HG03045 (cell line): ENCODE measurements around the gene ZCRB1.
"Not testable (repeated sequence)": the region's sequence is repeated elsewhere in the genome, so short reads cannot be mapped to it uniquely, and the experiment has no call there.

Source experiments
- ATAC-seq: cut with Tn5 transposase; IDR thresholded peaks from one replicate; pipeline ENCODE4 v1.9.1; 2021; ENCODE audit warnings: mild to moderate bottlenecking, moderate library complexity; ENCODE audit not compliant: unreplicated experiment

Gene ZCRB1, protein sequence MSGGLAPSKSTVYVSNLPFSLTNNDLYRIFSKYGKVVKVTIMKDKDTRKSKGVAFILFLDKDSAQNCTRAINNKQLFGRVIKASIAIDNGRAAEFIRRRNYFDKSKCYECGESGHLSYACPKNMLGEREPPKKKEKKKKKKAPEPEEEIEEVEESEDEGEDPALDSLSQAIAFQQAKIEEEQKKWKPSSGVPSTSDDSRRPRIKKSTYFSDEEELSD

DNA sequence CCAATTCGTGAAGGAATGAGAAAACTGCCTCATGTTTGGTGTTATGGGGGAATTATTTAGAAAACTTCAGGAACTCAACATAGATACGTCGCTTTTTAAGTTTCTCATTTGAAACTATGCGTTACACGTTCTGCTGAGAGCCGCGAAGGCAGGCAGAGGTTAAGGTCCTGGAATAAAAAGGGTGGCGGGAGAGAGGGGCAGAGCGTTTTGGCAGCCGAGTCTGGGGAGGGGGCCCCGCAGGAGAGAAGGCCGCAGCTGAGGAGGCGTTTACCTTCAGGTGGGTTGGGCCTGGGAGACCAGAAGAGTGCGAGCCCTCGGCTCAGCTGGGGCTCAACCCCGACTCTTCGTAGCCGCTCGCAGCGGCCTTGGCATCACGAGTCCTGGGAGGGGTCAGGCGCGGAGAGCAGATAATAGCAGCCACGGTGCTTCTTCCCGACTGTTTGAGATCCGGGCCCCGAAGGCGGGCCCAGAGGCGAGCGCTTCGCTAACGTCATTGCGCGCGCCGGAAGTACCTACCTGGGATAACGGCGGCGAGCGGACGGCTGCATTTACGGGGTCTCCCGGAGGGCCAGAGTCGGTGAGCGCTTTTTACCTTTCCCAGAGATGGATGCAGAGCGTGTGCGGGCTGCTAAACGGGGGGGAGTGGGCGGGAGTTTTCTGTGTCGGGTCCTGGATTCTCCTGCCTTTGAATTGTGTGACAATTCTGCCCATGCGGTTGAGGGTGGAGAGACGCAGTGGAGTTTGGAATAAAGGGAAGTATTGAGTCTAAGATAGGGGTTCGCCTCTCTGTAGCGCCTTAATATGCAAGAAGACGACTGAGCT lies at the start of gene ZCRB1, which contains the start of gene PPHLN1:
TSS of gene ZCRB1 (minus strand) at position 442 of the 822 bp plus-strand sequence. CDS start 1,992 bp downstream, outside the sequence.
TSS of gene PPHLN1 (plus strand) at position 515 of the 822 bp plus-strand sequence. CDS start 9,736 bp downstream, outside the sequence.
- peak; percentile 97 for ATAC-seq

DNA sequence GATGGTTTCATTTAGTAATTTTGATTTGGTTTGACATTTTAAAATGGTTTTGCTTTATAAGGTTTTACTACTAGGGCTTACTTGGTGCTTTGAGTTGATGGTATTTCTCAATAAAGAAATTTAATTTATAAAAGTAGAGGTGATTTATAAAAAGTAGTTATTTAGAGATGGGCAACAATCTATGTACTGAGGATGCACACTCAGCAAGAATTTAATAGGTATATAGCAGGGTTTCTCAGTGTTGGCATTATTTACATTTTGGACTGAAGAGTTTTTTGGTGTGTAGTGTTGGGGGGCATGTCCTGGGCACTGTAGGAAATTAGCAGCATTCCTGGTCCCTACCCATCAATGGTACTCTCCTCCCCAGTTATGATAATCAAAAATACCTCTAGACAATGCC lies 47.8 kb upstream of the ZCRB1 start:
- ATAC-seq, result no peak

DNA sequence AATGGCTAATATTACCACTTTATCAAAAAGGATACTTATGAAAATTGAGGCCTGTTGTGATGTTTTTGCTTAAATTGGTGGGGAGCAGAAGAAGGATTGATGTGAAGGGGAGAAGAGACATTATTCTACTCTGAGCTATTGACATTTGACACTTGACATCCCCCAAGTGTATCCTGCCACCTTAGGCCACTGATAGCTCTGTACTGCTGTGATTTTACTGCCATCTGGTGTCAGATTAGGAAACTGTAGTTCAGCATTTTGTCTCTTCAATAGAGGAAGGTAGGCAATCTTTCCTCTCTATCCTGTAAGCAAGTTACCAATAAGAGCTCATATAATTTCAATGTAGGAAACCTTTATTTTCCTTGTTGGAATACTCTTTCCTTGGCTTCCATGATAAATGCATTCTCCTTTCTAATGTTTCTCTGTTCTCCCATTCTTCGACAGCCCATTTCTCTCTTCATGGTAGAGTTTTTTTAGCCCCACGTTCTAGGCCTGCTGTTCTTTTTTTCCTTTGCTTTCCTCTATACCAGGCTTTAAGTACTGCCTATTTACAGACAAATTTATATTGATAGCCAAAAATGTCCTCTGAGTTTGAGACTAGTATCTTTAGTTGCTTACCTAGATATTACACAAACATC lies 46.4 kb upstream of the ZCRB1 start:
- peak; percentile 82 for ATAC-seq

DNA sequence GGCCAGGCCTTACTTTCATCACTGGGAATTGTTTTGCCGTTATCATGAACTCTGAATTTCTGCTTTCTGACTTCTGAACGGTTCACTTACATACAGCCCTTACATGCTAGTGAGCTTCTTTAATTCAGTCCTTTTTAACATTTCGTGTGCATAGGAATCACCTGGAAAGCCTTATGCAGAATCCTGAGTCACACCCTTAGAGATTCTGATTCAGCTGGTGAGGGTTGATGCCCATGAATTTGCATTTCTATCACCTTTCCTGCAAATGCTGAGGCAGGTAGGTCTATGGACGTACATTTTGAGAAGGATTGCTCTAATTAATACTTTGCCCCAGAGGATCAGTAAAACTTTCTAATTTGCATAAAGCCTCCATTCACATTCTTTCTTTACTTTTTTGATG lies 44.1 kb upstream of the ZCRB1 start:
- no peak for ATAC-seq

GRCh38 chr12:42365486-42365885 lies 39.6 kb upstream of the ZCRB1 start:
- no peak for ATAC-seq

GRCh38 chr12:42364692-42365091 lies 38.8 kb upstream of the ZCRB1 start:
- no peak for ATAC-seq

DNA sequence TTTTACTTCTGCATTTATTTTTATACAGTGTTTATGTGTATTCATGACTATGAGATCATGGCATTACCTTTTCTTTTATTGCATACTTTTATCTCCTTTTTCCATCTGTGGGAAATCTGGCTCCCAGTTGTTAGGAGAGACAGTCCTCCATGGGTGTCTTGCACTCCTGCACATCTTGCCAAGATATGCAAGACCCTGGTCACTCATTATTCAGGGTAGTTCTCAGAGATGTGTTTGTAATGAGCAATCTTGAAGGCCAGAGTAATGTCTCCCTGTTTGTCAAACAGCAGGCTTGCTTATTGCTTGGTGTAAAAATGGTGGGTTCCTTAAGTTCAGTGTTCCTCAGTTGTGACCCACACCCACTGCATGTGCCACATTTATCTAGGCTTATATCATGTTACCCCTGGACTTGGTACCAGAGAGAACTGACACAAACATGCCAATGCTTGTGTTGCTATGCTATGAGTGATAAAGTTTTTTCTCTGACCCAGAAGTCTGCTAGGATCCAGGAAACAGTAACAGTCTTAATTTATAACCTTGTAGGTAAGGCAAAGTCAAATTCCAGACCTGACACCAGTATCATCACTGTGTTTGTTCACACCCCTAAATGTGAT lies 36.9 kb upstream of the ZCRB1 start:
- ATAC-seq, result no peak

GRCh38 chr12:42361909-42362646 lies 36.2 kb upstream of the ZCRB1 start:
- ATAC-seq, result no peak

GRCh38 chr12:42360747-42361403 lies 35.0 kb upstream of the ZCRB1 start:
- no peak for ATAC-seq

DNA sequence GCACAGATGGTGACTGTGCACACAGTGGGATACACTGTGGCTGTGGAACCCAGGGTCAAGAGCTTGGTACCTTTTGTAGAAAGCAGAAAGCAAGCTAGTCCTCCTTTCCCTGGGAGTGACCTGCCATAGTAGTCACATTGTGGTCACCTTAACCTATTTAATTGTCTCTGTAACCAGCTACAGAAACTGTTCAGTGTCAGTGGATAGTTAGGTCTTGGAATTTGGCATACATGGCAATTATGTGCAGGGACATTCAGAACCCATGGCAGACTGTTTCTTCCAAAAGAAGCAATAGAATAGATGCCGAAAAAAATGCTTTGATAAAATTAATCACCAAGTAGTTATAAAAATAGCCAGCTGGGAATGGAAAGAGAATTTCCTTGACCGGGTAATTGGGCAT lies 30.4 kb upstream of the ZCRB1 start:
- no peak for ATAC-seq

- ATAC-seq, result not testable (repeated sequence)
Observed at GRCh38 chr12:42350021-42350407, 24.1 kb upstream of the ZCRB1 start.

DNA sequence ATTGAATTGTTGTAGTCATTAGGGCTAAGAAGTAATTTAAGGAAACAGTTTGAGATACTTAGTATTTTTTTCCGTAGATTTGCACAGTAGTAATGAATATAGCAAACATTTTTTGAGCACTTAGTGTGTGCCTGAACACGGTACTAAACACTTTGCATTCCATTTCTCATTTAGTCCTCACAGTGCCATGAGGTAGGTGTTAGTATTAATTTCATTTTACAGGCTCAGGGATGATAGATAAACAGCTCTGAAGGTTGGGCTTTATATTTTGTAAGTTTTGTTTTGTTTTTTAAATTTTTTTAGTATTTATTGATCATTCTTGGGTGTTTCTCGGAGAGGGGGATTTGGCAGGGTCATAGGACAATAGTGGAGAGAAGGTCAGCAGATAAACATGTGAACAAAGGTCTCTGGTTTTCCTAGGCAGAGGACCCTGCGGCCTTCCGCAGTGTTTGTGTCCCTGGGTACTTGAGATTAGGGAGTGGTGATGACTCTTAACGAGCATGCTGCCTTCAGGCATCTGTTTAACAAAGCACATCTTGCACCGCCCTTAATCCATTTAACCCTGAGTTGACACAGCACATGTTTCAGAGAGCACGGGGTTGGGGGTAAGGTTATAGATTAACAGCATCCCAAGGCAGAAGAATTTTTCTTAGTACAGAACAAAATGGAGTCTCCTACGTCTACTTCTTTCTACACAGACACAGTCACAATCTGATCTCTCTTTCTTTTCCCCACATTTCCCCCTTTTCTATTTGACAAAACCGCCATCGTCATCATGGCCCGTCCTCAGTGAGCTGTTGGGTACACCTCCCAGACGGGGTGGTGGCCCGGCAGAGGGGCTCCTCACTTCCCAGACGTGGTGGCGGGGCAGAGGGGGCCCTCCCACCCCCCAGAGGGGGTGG lies 23.5 kb upstream of the ZCRB1 start:
- not testable (repeated sequence) for ATAC-seq

- ATAC-seq, result no peak
Observed at GRCh38 chr12:42346403-42347002, 20.6 kb upstream of the ZCRB1 start.

- ATAC-seq, result no peak
Observed at GRCh38 chr12:42343721-42344120, 17.8 kb upstream of the ZCRB1 start.

DNA sequence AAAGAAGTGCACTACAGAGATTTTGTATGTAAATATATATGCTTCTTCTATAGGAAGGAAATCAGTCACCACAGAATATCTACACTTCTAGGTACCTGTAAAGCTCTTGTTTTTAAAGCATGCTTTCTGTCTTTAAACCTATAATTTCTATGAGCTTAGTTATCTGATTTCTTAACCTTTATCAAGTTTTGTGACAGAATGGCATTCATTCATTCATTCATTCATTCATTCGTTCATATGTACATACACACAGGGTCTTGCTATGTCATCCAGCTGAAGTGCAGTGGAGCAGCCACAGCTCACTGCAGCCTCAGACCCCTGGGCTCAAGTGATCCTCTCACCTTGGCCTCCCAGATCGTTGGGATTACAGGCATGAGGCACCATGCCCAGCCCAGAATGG lies 16.1 kb upstream of the ZCRB1 start:
- no peak for ATAC-seq

GRCh38 chr12:42338280-42338679 lies 12.4 kb upstream of the ZCRB1 start:
- ATAC-seq, result no peak

GRCh38 chr12:42336286-42336685 lies 10.4 kb upstream of the ZCRB1 start:
- ATAC-seq, result no peak
